ENCODE results near the gene DUSP16.

Gene DUSP16

GRCh38 chr12:12461923-12462315, 100.7 kb downstream of the DUSP16 start:
- no peak for TF ChIP-seq CTCF (IDR thresholded peaks at IDR 0.05; ENCODE audit: low read depth, low read length)
- no peak overlapping the region for H3K4me3 ChIP-seq (ENCODE audit: low read depth, low read length)

DNA sequence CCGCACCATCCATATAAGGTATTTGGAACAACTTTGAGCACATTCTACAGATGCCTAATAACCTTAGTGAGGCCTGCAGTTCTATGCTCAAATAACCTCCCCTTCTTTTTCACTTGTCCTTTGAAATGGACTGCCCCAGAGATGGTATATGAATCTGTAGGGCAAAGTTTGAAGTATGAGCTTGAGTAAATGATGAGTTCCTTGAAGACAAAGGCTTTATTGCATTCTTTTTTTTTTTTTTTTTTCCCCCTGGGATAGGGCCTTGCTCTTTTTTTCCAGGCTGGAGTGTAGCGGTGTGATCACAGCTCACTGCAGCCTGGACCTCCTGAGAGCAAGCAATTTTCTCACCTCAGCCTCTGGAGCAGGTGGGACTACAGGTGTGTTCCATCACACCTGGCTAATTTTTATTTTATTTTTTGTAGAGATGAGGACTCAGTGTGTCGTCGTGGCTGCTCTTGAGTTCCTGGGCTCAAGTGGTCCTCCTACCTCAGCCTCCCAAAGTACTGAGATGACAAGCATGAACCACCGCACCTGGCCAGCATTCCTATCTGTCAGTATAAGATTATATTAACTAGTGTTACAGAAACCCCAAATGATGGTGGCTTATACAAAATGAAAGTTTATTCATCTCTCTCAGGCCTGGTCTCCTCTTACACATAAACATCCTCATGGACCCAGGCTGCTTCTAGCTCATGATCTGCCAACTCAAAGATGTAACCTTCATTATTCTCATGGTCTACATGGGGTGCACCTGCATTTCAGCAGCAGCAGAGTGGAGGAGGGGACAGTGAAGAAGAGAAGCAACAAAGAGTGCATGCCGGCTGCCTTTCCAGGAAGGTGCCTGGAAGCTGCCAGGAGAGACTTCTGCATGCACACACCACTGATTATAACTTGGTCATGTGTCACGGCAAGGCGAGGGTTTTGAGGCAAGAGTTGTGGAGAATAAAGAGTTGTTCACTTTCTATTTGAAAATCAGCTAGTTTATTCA, 101.4 kb downstream of the DUSP16 start:
- no peak overlapping the region for H3K4me3 ChIP-seq (ENCODE audit: low read depth, low read length)
- TF ChIP-seq CTCF (IDR thresholded peaks at IDR 0.05; ENCODE audit: low read depth, low read length), result no peak

GRCh38 chr12:12456637-12457036, 106.0 kb downstream of the DUSP16 start:
- no peak overlapping the region for H3K4me3 ChIP-seq (ENCODE audit: low read depth, low read length)
- TF ChIP-seq CTCF (IDR thresholded peaks at IDR 0.05; ENCODE audit: low read depth, low read length), result no peak

DNA sequence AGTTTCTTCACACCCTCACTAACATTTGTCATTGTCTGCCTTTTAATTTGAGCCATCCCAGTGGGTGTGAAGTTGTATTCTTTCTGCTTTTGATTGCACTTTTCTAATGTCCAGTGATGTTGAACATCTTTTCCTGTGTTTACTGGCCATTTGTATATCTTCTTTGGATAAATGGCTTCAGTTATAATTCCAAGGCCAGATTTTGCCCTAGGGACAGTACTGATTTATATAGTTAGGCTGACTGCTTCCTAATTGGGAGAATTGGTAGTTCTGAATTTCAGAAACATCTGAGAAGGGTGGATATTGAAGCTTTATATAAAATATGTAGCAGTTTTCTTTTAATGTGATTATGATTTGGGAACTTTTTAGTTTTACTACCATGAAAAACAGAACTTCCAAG, 108.3 kb downstream of the DUSP16 start:
- TF ChIP-seq CTCF (IDR thresholded peaks at IDR 0.05; ENCODE audit: low read depth, low read length), result no peak
- no peak overlapping the region for H3K4me3 ChIP-seq (ENCODE audit: low read depth, low read length)

DNA sequence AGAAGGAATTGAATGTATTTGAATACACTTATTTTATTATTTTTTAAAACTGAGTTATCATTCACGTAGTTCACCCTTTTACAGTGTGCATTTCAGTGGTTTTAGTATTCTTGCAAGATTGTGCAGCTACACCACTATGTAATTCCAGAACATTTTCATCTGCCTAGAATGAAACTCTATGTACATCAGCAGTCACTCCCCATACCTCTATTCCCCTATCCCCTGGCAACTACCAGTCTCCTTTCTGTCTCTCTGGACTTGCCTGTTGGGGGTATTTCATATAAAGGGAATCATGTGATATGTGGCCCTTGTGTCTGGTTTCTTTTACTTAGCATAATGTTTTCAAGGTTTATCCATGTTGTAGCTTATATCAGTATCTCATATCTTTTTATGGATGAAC, 109.0 kb downstream of the DUSP16 start:
- H3K4me3 ChIP-seq (ENCODE audit: low read depth, low read length), result no peak overlapping the region
- no peak for TF ChIP-seq CTCF (IDR thresholded peaks at IDR 0.05; ENCODE audit: low read depth, low read length)

DNA sequence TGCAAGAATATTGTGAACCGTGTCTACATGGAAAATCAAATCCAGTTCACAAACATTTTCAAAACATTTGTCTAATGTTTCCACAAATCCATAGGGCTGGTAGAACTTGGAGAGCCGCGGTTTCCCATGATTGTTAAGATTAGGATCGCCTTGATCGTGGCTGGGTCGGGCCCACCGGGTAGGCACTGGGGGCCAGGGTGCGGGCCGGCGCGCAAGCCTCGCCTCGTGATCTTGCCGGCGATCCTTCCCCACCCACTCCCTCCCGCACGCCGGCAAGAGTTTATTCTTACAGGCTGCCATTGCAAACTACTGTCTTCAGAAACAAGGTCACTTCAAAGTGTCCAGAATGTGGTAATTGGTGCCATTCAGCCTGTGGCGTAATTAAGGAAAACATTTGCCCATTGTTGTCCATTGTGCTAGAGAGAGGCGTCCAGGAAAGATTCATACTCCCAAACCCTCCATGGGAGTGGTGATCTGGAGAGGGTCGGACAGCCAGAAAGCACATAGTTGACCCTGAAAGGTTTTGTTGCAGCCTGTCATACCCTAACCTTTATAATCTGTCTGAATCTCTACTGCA, 110.2 kb downstream of the DUSP16 start:
- H3K4me3 ChIP-seq (ENCODE audit: low read depth, low read length), result no peak overlapping the region
- TF ChIP-seq CTCF (IDR thresholded peaks at IDR 0.05; ENCODE audit: low read depth, low read length), result no peak

GRCh38 chr12:12451098-12451497, 111.6 kb downstream of the DUSP16 start:
- no peak for TF ChIP-seq CTCF (IDR thresholded peaks at IDR 0.05; ENCODE audit: low read depth, low read length)
- no peak overlapping the region for H3K4me3 ChIP-seq (ENCODE audit: low read depth, low read length)
